OCI-LY1 (cell line): Measurements from ENCODE around the gene FOXC1.

ENCODE experiments used
- H2AFZ ChIP-seq: fragments of 200-600 bp; sonication (generic), shearing (Covaris generic); 2 replicates; pipeline ENCODE4 v1.6.0; 2014; ENCODE audit warnings: antibody characterized with exemption, mild to moderate bottlenecking, low read length
- H3F3A ChIP-seq: fragments of 200-600 bp; sonication (generic), shearing (Covaris generic); 2 replicates; pipeline ENCODE4 v1.6.0; 2014; ENCODE audit warnings: mild to moderate bottlenecking, antibody characterized with exemption, low read length, moderate library complexity; ENCODE audit not compliant: insufficient read depth
- H3K27ac ChIP-seq: fragments of 200-600 bp; sonication (generic); 2 replicates; pipeline ENCODE4 v1.5.1; 2014; ENCODE audit warnings: low read length, mixed run types, mild to moderate bottlenecking, low read depth; ENCODE audit not compliant: poor library complexity, severe bottlenecking
- H3K27me3 ChIP-seq: fragments of 200-600 bp; sonication (generic); 2 replicates; pipeline ENCODE4 v1.6.0; 2014; ENCODE audit warnings: antibody characterized with exemption, mild to moderate bottlenecking, low read length, moderate library complexity; ENCODE audit not compliant: insufficient read depth
- H3K36me3 ChIP-seq: fragments of 200-600 bp; sonication (generic); 2 replicates; pipeline ENCODE4 v1.6.1; 2014; ENCODE audit warnings: mild to moderate bottlenecking, antibody characterized with exemption, low read length, moderate library complexity, mixed read lengths; ENCODE audit not compliant: insufficient read depth
- H3K4me1 ChIP-seq: fragments of 200-600 bp; sonication (generic); 2 replicates; pipeline ENCODE4 v1.5.1; 2014; ENCODE audit warnings: mild to moderate bottlenecking, low read length, moderate library complexity; ENCODE audit not compliant: insufficient read depth, severe bottlenecking
- H3K4me2 ChIP-seq: fragments of 200-600 bp; sonication (generic), shearing (Covaris generic); 2 replicates; pipeline ENCODE4 v1.6.1; 2014; ENCODE audit warnings: low read length
- H3K4me3 ChIP-seq: fragments of 200-600 bp; sonication (generic); 2 replicates; pipeline ENCODE4 v1.5.1; 2014; ENCODE audit warnings: low read length, low read depth, mild to moderate bottlenecking, mixed read lengths; ENCODE audit not compliant: poor library complexity, severe bottlenecking
- H3K79me2 ChIP-seq: fragments of 200-600 bp; shearing (Covaris generic); 2 replicates; pipeline ENCODE4 v1.6.1; 2016; ENCODE audit warnings: mixed run types, low read length, mixed read lengths; ENCODE audit not compliant: insufficient read depth
- H3K9ac ChIP-seq: fragments of 200-600 bp; sonication (generic), shearing (Covaris generic); 2 replicates; pipeline ENCODE4 v1.6.1; 2014; ENCODE audit warnings: mild to moderate bottlenecking, low read length, mixed read lengths
- H3K9me2 ChIP-seq: fragments of 200-600 bp; sonication (generic), shearing (Covaris generic); 2 replicates; pipeline ENCODE4 v1.6.1; 2014; ENCODE audit warnings: low read depth, mild to moderate bottlenecking, low read length, mixed read lengths
- H3K9me3 ChIP-seq: fragments of 200-600 bp; shearing (Covaris generic); 2 replicates; pipeline ENCODE4 v1.6.1; 2014; ENCODE audit warnings: low read length, mixed read lengths
- H4K20me1 ChIP-seq: fragments of 200-600 bp; sonication (generic), shearing (Covaris generic); 2 replicates; pipeline ENCODE4 v1.6.0; 2016; ENCODE audit warnings: mild to moderate bottlenecking, low read length; ENCODE audit not compliant: insufficient read depth
- CTCF ChIP-seq: fragments of 200-600 bp; sonication (generic), shearing (Covaris generic); IDR thresholded peaks from 2 replicates; pipeline ENCODE4 v1.5.1; 2017; ENCODE audit warnings: mild to moderate bottlenecking, antibody characterized with exemption, low read length, moderate library complexity, mixed read lengths
- EZH2 ChIP-seq: fragments of 200-600 bp; sonication (generic), shearing (Covaris generic); IDR thresholded peaks from 2 replicates; pipeline ENCODE4 v1.8.0; 2017; ENCODE audit warnings: borderline replicate concordance, mixed run types, mild to moderate bottlenecking, antibody characterized with exemption, low read length, moderate library complexity, mixed read lengths

FOXC1 gene

DNA sequence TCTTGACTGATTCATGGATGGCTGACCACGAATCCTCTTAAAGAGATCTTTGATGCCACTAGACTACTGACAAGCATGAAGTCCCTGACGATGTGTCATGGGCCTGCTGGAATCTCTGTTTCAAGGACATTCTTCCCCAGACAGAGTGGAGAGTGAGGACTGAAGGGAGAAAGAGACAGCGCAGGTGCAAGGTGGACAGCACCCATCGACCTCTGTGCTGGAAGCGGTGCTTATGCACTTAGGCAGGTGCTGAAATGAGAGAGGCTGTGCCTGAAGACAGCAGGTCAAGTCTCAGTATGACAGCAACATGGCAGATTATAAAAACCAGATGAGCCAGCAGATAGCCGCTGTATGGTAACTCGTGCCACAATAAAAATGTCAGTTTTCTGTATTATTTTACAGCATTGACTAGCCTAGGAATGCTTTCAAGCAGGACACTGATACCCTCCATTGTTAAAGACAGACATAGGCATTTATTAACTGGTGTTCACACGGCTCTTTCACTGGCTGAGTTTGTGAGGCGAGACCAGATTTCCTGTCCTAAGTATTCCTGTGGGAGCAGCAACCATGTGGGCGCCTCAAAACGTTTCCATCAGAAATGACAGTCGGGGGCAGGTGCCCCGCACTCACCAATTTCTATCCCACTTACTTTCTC, 47.5 kb downstream of the FOXC1 start:
- no peaks in the 10 kb centered on the region for H3F3A ChIP-seq
- no peak overlapping the region for H3K4me3 ChIP-seq
- no peak for TF ChIP-seq CTCF
- no peak for TF ChIP-seq EZH2
- H3K36me3 ChIP-seq = peaks cover 6% of the 10 kb centered on the region; the same call in 1 of the 2 replicates
- no peak overlapping the region for H2AFZ ChIP-seq
- no peaks in the 10 kb centered on the region for H3K9me3 ChIP-seq
- no peaks in the 10 kb centered on the region for H3K9me2 ChIP-seq
- no peaks in the 10 kb centered on the region for H3K4me1 ChIP-seq
- H3K27ac ChIP-seq = no peak overlapping the region
- H3K9ac ChIP-seq = no peak overlapping the region
- H3K79me2 ChIP-seq = no peaks in the 10 kb centered on the region
- H4K20me1 ChIP-seq = no peaks in the 10 kb centered on the region
- H3K4me2 ChIP-seq = no peak overlapping the region
- no peaks in the 10 kb centered on the region for H3K27me3 ChIP-seq

- no peaks in the 10 kb centered on the region for H3K4me1 ChIP-seq
- H3K27me3 ChIP-seq = no peaks in the 10 kb centered on the region
- no peak for TF ChIP-seq EZH2
- TF ChIP-seq CTCF = no peak
Measured at GRCh38 chr6:1657771-1658165, 48.1 kb downstream of the FOXC1 start.

GRCh38 chr6:1658212-1659005, 48.7 kb downstream of the FOXC1 start:
- Histone ChIP-seq H3K36me3 (peaks cover 3% of the 10 kb centered on the region; the same call in 1 of the 2 replicates), H3K79me2 (no peaks in the 10 kb centered on the region), H3K9me3 (no peaks in the 10 kb centered on the region), H3K4me3 (no peak overlapping the region), H3K9me2 (no peaks in the 10 kb centered on the region), H2AFZ (no peak overlapping the region), H3K4me1 (no peaks in the 10 kb centered on the region), H4K20me1 (no peaks in the 10 kb centered on the region), H3K27ac (no peak overlapping the region), H3F3A (no peaks in the 10 kb centered on the region), H3K4me2 (no peak overlapping the region), H3K9ac (no peak overlapping the region), H3K27me3 (no peaks in the 10 kb centered on the region)
- TF ChIP-seq EZH2 (no peak), CTCF (no peak)

More at GRCh38 chr6:1657771-1658165, 48.1 kb downstream of the FOXC1 start:
- peaks cover 6% of the 10 kb centered on the region; the same call in 1 of the 2 replicates for H3K36me3 ChIP-seq
- H3K9me3 ChIP-seq = no peaks in the 10 kb centered on the region
- no peaks in the 10 kb centered on the region for H3K79me2 ChIP-seq
- H3K4me3 ChIP-seq = no peak overlapping the region
- H3K4me2 ChIP-seq = no peak overlapping the region
- H2AFZ ChIP-seq = no peak overlapping the region
- no peaks in the 10 kb centered on the region for H3K9me2 ChIP-seq
- no peaks in the 10 kb centered on the region for H4K20me1 ChIP-seq
- H3F3A ChIP-seq = no peaks in the 10 kb centered on the region
- no peak overlapping the region for H3K9ac ChIP-seq
- no peak overlapping the region for H3K27ac ChIP-seq
